Muscle layer of duodenum (tissue), 2 donors: ENCODE results near the gene TRAPPC5.

ENCODE experiments used
- H3K27ac ChIP-seq: one replicate; pipeline ENCODE4 v1.7.0; 2013; ENCODE audit warnings: mild to moderate bottlenecking, low read length
- H3K27me3 ChIP-seq: one replicate; pipeline ENCODE4 v1.7.0; 2013; ENCODE audit warnings: low read depth, mild to moderate bottlenecking, control low read depth, low read length
- H3K36me3 ChIP-seq, 2 donors: one replicate each; pipeline ENCODE4 v1.7.0; 2013; ENCODE audit warnings: low read length in 2 of 2, control low read depth in 1 of 2, mild to moderate bottlenecking in 1 of 2; ENCODE audit not compliant: insufficient read depth in 2 of 2, control insufficient read depth in 1 of 2
- H3K4me1 ChIP-seq, 2 donors: one replicate each; pipeline ENCODE4 v1.7.0; 2013; ENCODE audit warnings: low read length in 2 of 2, mild to moderate bottlenecking in 2 of 2, control low read depth in 1 of 2, moderate library complexity in 1 of 2; ENCODE audit not compliant: insufficient read depth in 2 of 2, control insufficient read depth in 1 of 2
- H3K4me3 ChIP-seq, 2 donors: one replicate each; pipeline ENCODE4 v1.7.0; 2013; ENCODE audit warnings: low read length in 2 of 2, low read depth in 1 of 2, mild to moderate bottlenecking in 1 of 2
- H3K9me3 ChIP-seq, 2 donors: one replicate each; pipeline ENCODE4 v1.7.0; 2013; ENCODE audit warnings: low read length in 2 of 2, control low read depth in 1 of 2, mild to moderate bottlenecking in 1 of 2; ENCODE audit not compliant: control insufficient read depth in 1 of 2
- donor health status: healthy.

TRAPPC5 gene

GRCh38 chr19:7678971-7679751 is 1.5 kb upstream of the TRAPPC5 start:
- no peaks in the 10 kb centered on the region for H3K9me3 ChIP-seq
- peaks cover 4% of the 10 kb centered on the region for H3K27me3 ChIP-seq
- no peak overlapping the region for H3K27ac ChIP-seq
- H3K36me3 ChIP-seq: peaks cover 0 to 15% of the 10 kb centered on the region in 2 donors
- peaks cover 0 to 20% of the 10 kb centered on the region in 2 donors for H3K4me1 ChIP-seq
- no peak overlapping the region for H3K4me3 ChIP-seq

GRCh38 chr19:7679771-7680605 is 645 bp upstream of the TRAPPC5 start:
- peak overlapping the region; percentile 74 to 92 for H3K4me3 ChIP-seq
- peaks cover 0 to 20% of the 10 kb centered on the region in 2 donors for H3K4me1 ChIP-seq
- H3K27me3 ChIP-seq: peaks cover 4% of the 10 kb centered on the region
- no peak overlapping the region for H3K27ac ChIP-seq
- H3K9me3 ChIP-seq: no peaks in the 10 kb centered on the region
- peaks cover 0 to 15% of the 10 kb centered on the region in 2 donors for H3K36me3 ChIP-seq

GRCh38 chr19:7681340-7682174 is 924 bp downstream of the TRAPPC5 start:
- peaks cover 4% of the 10 kb centered on the region for H3K27me3 ChIP-seq
- H3K36me3 ChIP-seq: peaks cover 0 to 15% of the 10 kb centered on the region in 2 donors
- peak overlapping the region; percentile 63 for H3K27ac ChIP-seq
- no peaks in the 10 kb centered on the region for H3K9me3 ChIP-seq
- peaks cover 0 to 20% of the 10 kb centered on the region in 2 donors for H3K4me1 ChIP-seq
- H3K4me3 ChIP-seq: peak overlapping the region; percentile 74 to 92

GRCh38 chr19:7682175-7682855 is 1.7 kb downstream of the TRAPPC5 start:
- no peak overlapping the region for H3K27ac ChIP-seq
- H3K36me3 ChIP-seq: peaks cover 0 to 15% of the 10 kb centered on the region in 2 donors
- H3K4me3 ChIP-seq: peak overlapping the region in 1 of 2 donors; percentile 92
- no peaks in the 10 kb centered on the region for H3K9me3 ChIP-seq
- peaks cover 3% of the 10 kb centered on the region for H3K27me3 ChIP-seq
- peaks cover 0 to 20% of the 10 kb centered on the region in 2 donors for H3K4me1 ChIP-seq

- Histone ChIP-seq H3K4me1 (peaks cover 0 to 14% of the 10 kb centered on the region in 2 donors), H3K4me3 (no peak overlapping the region), H3K36me3 (peaks cover 0 to 15% of the 10 kb centered on the region in 2 donors), H3K27ac (no peak overlapping the region), H3K9me3 (no peaks in the 10 kb centered on the region), H3K27me3 (no peaks in the 10 kb centered on the region)
These were observed 5.2 kb downstream of the TRAPPC5 start for GRCh38 chr19:7685546-7686445.

GRCh38 chr19:7687177-7687576 is 6.5 kb downstream of the TRAPPC5 start:
- H3K27me3 ChIP-seq: no peaks in the 10 kb centered on the region
- H3K27ac ChIP-seq: no peak overlapping the region
- H3K36me3 ChIP-seq: peaks cover 0 to 14% of the 10 kb centered on the region in 2 donors
- H3K4me1 ChIP-seq: peaks cover 0 to 7% of the 10 kb centered on the region in 2 donors
- no peak overlapping the region for H3K4me3 ChIP-seq
- no peaks in the 10 kb centered on the region for H3K9me3 ChIP-seq

- H3K27ac ChIP-seq: no peak overlapping the region
- no peaks in the 10 kb centered on the region for H3K9me3 ChIP-seq
- H3K4me3 ChIP-seq: no peak overlapping the region
- no peaks in the 10 kb centered on the region for H3K27me3 ChIP-seq
- no peaks in the 10 kb centered on the region for H3K36me3 ChIP-seq
- H3K4me1 ChIP-seq: no peaks in the 10 kb centered on the region
These were observed 8.5 kb downstream of the TRAPPC5 start for GRCh38 chr19:7689165-7689564.

- Histone ChIP-seq H3K9me3 (no peaks in the 10 kb centered on the region), H3K4me3 (no peak overlapping the region), H3K27ac (no peak overlapping the region), H3K4me1 (no peaks in the 10 kb centered on the region), H3K36me3 (no peaks in the 10 kb centered on the region), H3K27me3 (no peaks in the 10 kb centered on the region)
These were observed 10.2 kb downstream of the TRAPPC5 start for GRCh38 chr19:7690779-7691258.

GRCh38 chr19:7691497-7691896 is 10.9 kb downstream of the TRAPPC5 start:
- Histone ChIP-seq H3K9me3 (no peaks in the 10 kb centered on the region), H3K4me1 (no peaks in the 10 kb centered on the region), H3K27ac (no peak overlapping the region), H3K36me3 (no peaks in the 10 kb centered on the region), H3K27me3 (no peaks in the 10 kb centered on the region), H3K4me3 (no peak overlapping the region)
